WI38 (cell line): Measurements from ENCODE around the gene SP100.
"Not testable (repeated sequence)": the region's sequence is repeated elsewhere in the genome, so short reads cannot be mapped to it uniquely, and the experiment has no call there.

Source experiments
- H3K4me3 ChIP-seq: 2 replicates; pipeline ENCODE4 v1.5.1; 2011; ENCODE audit warnings: low read depth, mild to moderate bottlenecking, control low read depth, low read length
- TF ChIP-seq, protein P1 (sequence below): IDR thresholded peaks from 2 replicates; pipeline ENCODE4 v1.5.1; 2012; ENCODE audit warnings: low read depth, mild to moderate bottlenecking, control low read depth, low read length

Gene SP100

DNA sequence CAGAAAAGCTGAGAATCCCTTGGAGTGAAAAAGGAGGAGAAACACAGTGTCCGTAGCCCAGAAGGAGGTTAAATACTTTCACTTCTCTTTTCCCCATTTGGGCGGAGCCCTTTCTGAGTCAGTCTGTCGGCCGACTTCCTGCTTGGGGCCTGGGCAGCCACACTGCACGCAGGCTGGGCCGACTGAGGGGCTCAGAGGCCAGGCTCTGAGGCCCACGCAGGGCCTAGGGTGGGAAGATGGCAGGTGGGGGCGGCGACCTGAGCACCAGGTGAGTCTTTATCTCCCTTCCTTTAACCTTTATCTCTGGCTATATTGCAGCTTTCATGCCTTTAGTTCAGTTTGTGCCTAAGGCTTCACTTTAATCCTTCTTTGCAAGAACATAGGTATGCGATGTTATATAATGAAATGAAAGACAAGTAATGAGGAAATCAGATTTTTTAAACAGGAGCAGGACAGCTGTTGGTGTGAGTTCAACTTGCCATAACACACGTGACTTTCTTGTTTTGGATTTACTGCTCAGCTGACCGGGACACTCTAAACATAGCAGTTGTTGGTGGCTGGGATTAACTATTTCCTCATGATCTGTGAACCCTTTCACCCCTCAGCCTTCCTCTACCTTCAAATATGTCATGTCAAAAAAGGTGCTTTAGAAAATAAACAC, at the start of gene SP100:
Gene SP100 (plus strand): TSS at position 141 of the 661 bp plus-strand sequence. CDS start 96 bp downstream, at position 237.
- TF ChIP-seq, protein P1, sequence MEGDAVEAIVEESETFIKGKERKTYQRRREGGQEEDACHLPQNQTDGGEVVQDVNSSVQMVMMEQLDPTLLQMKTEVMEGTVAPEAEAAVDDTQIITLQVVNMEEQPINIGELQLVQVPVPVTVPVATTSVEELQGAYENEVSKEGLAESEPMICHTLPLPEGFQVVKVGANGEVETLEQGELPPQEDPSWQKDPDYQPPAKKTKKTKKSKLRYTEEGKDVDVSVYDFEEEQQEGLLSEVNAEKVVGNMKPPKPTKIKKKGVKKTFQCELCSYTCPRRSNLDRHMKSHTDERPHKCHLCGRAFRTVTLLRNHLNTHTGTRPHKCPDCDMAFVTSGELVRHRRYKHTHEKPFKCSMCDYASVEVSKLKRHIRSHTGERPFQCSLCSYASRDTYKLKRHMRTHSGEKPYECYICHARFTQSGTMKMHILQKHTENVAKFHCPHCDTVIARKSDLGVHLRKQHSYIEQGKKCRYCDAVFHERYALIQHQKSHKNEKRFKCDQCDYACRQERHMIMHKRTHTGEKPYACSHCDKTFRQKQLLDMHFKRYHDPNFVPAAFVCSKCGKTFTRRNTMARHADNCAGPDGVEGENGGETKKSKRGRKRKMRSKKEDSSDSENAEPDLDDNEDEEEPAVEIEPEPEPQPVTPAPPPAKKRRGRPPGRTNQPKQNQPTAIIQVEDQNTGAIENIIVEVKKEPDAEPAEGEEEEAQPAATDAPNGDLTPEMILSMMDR, result no peak
- peak within 1 kb of the TSS; percentile 80 for H3K4me3 ChIP-seq

DNA sequence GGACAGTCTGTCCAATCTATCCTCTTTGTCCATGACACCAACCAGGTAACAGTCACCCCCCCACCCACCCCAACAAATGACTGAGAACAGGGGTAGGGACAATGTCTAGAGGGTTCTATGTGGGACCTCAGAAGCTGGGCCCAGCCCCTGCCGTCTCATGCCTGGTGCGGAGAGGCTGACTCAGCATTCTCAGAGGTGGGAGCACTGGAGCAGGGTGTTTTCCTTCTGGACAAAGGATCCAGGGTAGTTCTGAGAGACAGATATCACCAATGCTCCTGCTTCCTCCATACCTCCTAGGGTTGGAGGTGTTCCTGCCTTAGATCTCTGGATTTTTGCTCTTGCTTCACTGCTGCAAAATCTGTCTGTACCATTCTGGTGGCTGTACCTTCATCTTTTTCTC, 33.9 kb upstream of the SP100 start:
- TF ChIP-seq, protein P1, result no peak

DNA sequence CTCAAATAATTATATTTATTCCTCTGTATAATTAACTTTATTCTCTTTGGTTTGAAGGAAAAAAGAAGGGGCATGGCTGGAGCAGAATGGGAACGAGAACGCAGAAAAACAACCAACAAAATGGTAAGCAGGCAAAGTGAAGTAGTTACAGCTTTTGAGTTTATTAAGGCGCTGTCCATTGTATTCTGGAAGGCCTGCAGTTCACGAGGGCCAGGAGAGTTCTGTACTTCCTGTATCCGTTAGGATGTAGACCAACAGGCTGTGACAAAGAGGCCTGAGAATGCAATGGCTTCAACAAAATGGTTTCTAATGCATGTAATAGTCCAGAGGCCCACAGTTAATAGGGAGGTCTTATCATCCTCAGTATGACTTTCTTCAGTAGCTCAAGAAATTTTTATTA, 32.5 kb upstream of the SP100 start:
- TF ChIP-seq, protein P1, result no peak
- no peak overlapping the region for H3K4me3 ChIP-seq

More for the DNA sequence above, 33.9 kb upstream of the SP100 start:
- H3K4me3 ChIP-seq, result no peak overlapping the region

DNA sequence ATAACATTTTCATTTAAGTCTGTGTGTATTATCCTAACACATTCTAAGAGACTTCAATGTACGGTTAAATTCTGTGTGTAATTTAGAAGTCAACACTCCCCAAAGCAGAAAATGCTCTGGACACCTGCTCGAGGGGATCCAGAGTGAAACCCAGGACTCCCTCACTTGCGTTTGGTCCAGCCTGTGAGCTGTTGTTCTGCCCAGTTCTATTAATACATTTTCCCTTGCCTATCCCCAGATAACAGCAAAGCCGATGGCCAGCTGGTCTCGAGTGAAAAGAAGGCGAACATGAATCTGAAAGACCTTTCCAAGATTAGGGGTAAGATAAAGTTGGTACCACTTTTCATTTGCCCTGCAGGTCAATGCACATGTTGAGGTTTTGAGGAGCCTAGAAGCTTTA, 31.0 kb upstream of the SP100 start:
- H3K4me3 ChIP-seq, result no peak overlapping the region
- TF ChIP-seq, protein P1, result no peak

DNA sequence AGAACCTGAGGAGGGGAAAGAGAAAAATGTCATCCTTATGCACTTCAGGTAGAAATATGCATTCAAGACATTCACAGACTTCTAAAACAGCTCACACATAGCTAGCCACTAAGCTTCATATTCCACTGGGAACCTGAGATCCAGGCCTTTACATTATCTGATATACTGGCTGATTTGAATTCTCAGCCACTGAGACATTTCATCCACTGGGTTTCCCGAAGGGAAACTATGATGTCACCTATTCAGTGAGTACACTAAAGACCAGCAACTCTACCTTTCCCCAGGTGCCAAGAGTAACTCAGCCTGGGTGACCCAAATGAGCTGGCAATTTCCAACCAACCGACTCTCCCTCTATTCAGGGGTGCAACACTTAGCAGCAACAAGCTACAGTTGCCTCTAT, 21.7 kb upstream of the SP100 start:
- H3K4me3 ChIP-seq, result no peak overlapping the region

DNA sequence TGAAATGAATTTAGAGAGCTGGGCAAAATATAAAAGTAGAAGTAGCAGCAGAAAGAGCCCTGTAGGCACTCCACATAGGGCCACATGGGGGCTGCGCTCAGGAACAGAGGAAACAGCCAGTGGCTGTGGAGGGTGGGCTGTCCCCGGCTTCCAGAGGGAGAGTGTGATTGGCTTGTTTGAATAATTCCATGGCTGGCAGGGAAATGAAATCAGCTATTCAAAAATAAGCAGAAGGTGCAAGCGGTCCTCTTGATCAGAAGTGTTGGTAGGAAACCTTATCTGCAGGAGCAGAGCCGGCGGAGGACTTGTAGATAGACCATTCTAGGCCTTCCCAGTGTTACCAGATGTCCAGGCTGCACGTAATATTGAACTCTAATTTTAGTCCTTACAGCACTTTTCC, 17.3 kb upstream of the SP100 start:
- not testable (repeated sequence) for H3K4me3 ChIP-seq

More for the DNA sequence above, 21.7 kb upstream of the SP100 start:
- TF ChIP-seq, protein P1, result no peak

DNA sequence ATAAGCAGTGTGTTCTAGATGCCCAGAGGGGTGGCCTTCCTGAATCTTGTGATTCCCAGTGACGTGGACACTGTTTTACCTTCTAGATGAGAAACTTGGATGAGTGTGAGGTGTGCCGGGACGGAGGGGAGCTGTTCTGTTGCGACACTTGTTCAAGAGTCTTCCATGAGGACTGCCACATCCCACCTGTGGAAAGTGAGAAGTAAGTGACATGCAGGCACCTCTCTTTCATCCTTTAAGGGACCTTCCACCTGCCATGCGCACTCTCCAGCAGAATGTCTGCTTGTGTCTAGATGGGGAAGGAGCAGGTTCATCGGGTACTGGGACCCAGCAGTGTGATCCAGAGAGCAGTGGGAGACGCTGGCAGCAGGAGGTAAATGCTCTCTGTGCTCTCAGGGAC, 16.0 kb upstream of the SP100 start:
- H3K4me3 ChIP-seq, result no peak overlapping the region
- TF ChIP-seq, protein P1, result no peak

DNA sequence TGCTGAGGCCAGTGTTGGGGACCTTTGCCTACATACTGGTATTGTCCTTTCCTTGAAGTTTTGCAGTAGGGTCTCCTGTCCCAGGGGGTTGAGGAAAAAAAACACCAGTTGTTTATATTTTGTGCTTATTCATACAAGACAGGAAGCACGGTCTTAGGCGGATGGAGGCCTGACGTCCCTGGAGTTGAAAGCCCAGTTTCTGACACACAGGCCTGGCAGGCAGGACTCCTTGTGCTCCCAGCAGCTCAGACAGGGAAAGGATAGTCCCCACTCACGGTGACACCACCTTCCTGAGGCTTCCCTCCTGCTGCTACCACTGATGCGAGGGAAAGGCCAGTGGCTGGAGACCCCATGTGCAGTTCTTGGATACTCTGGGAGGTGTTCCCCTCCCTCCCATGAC, 15.5 kb upstream of the SP100 start:
- TF ChIP-seq, protein P1, result no peak
- H3K4me3 ChIP-seq, result no peak overlapping the region

DNA sequence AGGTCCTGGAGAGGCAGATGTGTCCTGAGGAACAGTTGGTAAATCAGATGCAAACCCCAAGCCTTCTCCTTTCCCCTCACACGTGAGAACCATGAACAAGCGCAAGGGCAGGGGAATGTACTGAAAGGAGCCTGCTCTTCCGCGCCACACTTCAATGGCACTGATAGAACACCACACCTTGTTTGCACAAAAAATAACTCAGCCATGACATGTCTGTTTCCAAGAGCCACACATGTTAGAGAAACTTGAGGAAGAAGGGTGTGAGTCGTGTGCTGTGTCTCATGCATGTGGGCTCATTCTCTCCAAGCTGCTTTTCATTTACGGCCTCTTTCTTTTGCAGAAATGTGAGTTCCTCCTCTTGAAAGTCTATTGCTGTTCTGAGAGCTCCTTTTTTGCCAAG, 15.0 kb upstream of the SP100 start:
- not testable (repeated sequence) for H3K4me3 ChIP-seq
